ENCODE measurements around the gene SLN. TPM values are rescaled to one million over a fixed set of nuclear protein-coding genes. Genes with fewer than 3 reads are reported as not detected.

SLN gene
- total RNA-seq, 1 experiment from 2014 or later = not detected

- peak; percentile 54 for DNase-seq (ENCODE audit: low spot score)
Measured at GRCh38 chr11:107683807-107684206, 28.0 kb downstream of the SLN start.

- no peak for DNase-seq (ENCODE audit: low spot score)
Measured at GRCh38 chr11:107683061-107683460, 28.8 kb downstream of the SLN start.

GRCh38 chr11:107682572-107682971 is 29.3 kb downstream of the SLN start:
- no peak for DNase-seq (ENCODE audit: low spot score)

- DNase-seq (ENCODE audit: low spot score) = no peak
Measured at GRCh38 chr11:107682171-107682570, 29.7 kb downstream of the SLN start.

GRCh38 chr11:107679255-107680024 is 32.4 kb downstream of the SLN start:
- DNase-seq (ENCODE audit: low spot score) = no peak

GRCh38 chr11:107678632-107678971 is 33.3 kb downstream of the SLN start:
- DNase-seq (ENCODE audit: low spot score) = no peak

- DNase-seq (ENCODE audit: low spot score) = no peak
Measured at GRCh38 chr11:107677924-107678631, 33.8 kb downstream of the SLN start.

GRCh38 chr11:107676336-107677057 is 35.4 kb downstream of the SLN start:
- DNase-seq (ENCODE audit: low spot score) = no peak

GRCh38 chr11:107675902-107676301 is 36.0 kb downstream of the SLN start:
- no peak for DNase-seq (ENCODE audit: low spot score)

GRCh38 chr11:107669893-107670601 is 41.8 kb downstream of the SLN start:
- DNase-seq (ENCODE audit: low spot score) = no peak

GRCh38 chr11:107669191-107669740 is 42.6 kb downstream of the SLN start:
- no peak for DNase-seq (ENCODE audit: low spot score)

- no peak for DNase-seq (ENCODE audit: low spot score)
Measured at GRCh38 chr11:107666911-107667613, 44.8 kb downstream of the SLN start.

- DNase-seq (ENCODE audit: low spot score) = no peak
Measured at GRCh38 chr11:107665018-107665417, 46.8 kb downstream of the SLN start.

- DNase-seq (ENCODE audit: low spot score) = no peak
Measured at GRCh38 chr11:107661656-107662055, 50.2 kb downstream of the SLN start.

- DNase-seq (ENCODE audit: low spot score) = no peak
Measured at GRCh38 chr11:107660066-107660465, 51.8 kb downstream of the SLN start.

- DNase-seq (ENCODE audit: low spot score) = no peak
Measured at GRCh38 chr11:107659310-107659709, 52.5 kb downstream of the SLN start.

Other genes with a start within 250 kb of the SLN start
- 2.6 and 2.8 TPM in 2 replicates for gene ALKBH8, start 146.3 kb downstream of the SLN start, total RNA-seq (2014; rRNA removed; shearing (Covaris generic))
- not detected in 2 replicates for gene ELMOD1, start 120.9 kb downstream of the SLN start, total RNA-seq (2014; rRNA removed; shearing (Covaris generic))
- 74.5 and 74.8 TPM in 2 replicates for gene SLC35F2, start 146.7 kb upstream of the SLN start, total RNA-seq (2014; rRNA removed; shearing (Covaris generic))
- not detected in 2 replicates for gene RAB39A, start 216.4 kb upstream of the SLN start, total RNA-seq (2014; rRNA removed; shearing (Covaris generic))